HG03460 (cell line): ENCODE measurements around the gene DYNC1LI2.
"Not testable (repeated sequence)": the region's sequence is repeated elsewhere in the genome, so short reads cannot be mapped to it uniquely, and the experiment has no call there.

Experiments
- ATAC-seq: cut with Tn5 transposase; IDR thresholded peaks from one replicate; pipeline ENCODE4 v1.9.1; 2021; ENCODE audit not compliant: unreplicated experiment

Gene DYNC1LI2

DNA sequence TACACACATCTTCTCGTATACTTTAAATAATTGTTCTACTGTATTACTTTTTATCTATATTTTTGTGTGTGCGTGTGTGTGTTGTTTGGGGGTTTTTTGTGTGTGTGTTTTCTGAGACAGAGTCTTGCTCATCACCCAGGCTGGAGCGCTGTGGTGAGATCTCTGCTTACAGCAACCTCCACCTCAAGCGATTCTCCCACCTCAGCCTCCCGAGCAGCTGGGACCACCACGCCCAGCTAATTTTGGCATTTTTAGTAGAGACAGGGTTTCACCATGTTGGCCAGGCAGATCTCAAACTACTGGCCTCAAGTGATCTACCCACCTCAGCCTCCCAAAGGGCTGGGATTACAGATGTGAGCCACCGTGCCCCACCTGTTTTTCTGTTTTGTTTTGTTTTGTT lies 53.4 kb downstream of the DYNC1LI2 start:
- ATAC-seq, result no peak

DNA sequence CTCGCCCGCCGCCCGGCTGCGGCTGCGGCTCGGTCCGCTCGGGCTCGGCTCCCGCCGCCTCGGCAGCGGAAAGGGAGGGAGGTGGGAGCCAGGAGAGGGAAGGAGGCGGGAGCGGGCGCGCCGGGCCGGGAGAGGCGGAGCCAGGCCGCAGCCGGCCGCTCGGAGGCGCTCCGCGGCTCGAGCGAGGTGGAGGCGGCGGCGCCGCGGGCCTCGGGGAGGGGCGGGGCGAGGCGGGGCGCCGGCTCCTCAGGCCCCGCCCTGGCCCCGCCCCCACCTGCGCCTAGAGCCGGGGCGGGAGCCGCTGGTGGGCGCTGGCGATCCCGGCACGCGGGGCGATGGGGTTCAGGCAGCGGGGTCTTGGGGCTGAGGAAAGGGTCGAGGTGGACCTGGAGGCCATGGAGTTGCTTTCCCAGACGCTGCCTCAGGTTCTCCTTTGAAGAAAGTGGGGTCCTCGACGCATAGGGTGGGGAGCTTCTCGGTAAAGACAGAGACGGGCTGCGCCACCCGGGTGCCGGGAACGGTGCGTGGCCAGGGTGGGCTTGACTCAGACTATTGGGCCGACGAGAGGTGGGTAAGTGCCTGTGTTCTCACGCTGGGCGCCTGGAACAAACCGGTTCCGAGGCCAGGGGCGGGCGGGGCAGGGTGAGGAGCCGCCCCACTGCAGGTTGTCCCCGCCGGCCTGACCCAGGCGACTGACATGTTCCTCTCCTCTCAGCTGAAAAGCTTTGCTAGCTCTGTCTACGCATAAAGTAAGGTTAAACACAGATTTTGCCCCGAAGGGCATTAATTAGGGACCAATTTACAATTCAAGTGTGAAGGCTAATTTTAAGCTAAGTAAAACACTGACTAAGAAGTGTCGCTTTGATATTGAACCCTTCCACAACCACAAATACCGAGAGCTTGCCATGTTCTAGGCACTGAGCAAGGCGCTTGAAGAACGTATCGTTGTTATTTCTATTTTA lies 54.5 kb downstream of the DYNC1LI2 start, which contains the start of gene CMTM4:
Gene CMTM4, minus strand, starts transcription at position 75 of the 962 bp plus-strand sequence. CDS start 218 bp downstream, outside the sequence.
- peak; percentile 92 for ATAC-seq

GRCh38 chr16:66695935-66696668 lies 55.3 kb downstream of the DYNC1LI2 start:
- peak; percentile 45 for ATAC-seq

DNA sequence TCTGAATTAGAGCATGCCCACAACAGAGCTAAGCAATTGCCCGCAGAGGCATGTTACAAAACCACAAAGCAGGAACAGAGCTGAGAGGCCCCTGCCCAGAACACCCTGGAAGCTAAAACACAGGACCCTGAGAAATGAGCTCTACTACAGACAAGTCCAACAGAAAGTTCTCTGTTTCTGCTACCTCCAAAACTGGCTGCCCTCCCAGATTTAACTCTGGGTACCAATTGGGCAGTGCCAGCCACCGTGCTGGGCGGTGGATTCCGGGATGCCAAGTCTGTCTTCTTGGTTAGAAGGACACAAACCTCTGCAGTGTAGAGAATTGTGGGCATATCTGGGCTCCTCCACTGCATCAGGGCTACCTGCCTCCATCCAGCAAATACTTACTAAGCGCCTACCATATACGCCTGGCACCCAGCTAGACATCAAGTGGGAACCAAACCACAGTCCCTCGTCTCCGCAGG lies 55.9 kb downstream of the DYNC1LI2 start:
- no peak for ATAC-seq

GRCh38 chr16:66693149-66693548 lies 58.3 kb downstream of the DYNC1LI2 start:
- no peak for ATAC-seq

DNA sequence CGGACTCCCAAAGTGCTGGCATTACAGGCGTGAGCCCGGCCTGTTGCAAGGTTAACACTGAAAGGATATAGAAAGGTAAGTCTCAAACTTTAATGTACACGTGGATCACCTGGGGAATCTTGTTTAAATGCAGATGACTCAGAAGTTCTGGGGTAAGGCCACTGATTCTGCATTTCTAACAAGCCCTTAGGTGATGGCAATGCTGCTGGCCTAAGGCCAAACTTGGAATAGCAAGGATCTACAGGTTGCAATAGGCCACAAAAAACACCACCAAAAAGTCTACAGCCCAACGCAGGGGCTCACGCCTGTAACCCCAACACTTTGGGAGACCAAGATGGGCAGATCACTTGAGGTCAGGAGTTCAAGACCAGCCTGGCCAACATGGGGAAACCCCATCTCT lies 59.1 kb downstream of the DYNC1LI2 start:
- no peak for ATAC-seq

DNA sequence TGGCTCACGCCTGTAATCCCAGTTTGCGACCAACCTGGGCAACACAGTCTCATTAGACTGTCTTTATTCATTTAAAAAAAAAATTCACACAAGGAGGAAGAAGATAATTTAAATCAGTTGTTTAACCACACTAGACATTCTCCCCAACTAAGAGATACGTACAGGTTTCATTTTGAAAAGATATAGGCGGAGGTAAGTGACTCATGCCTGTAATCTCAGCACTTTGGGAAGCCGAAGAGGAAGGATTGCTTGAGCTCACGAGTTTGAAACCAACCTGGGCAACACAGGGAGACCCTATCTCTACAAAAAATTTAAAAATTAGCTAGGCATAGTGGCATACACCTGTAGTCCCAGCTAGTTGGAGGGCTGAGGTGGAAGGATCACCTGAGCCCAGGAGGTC lies 60.2 kb downstream of the DYNC1LI2 start:
- no peak for ATAC-seq

- no peak for ATAC-seq
Observed at GRCh38 chr16:66690106-66690847, 61.1 kb downstream of the DYNC1LI2 start.

DNA sequence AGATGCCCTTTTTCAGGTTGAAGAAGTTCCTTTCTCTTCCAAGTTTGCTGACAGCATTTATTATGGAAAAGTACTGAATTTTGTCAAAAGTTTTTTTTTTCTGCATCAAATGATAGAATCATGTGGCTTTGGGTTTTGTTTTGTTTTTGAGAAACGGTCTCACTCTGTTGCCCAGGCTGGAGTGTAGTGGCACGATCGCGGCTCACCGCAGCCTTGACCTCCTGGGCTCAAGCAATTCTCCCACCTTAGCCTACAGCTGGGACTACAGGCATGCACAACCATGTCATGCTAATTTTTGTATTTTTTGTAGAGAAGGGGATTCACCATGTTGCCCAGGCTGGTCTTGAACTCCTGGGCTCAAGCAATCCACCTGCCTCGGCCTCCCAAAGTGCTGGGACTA lies 62.1 kb downstream of the DYNC1LI2 start:
- ATAC-seq, result no peak

DNA sequence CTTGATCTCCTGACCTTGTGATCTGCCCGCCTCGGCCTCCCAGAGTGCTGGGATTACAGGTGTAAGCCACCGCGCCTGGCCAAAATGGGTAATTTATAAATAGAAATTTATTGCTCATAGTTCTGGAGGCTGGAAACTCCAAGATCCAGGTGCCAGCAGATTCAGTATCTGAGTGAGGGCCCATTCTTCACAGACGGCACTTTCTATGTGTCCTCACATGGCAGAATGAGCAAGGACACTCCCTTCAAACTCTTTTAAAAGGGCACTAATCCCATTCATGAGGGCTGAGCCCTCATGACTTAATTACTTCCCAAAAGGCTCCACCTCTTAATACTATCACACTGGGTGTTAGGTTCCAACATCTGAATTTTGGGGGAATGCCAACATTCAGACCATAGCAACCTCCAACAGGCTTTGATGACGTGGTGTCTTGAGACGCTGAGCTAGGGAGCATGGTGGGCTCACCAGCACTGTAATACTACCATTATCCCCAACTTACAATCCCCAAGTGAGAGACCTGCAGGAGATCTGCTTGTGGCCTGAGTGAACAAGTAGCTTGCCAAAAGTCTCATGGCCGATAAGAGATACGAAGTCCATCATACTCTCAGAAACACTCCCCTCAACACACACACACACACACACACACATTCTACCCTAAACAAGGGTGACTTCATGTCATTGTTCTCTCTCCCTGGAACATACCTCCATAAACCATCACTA lies 63.3 kb downstream of the DYNC1LI2 start:
- ATAC-seq, result no peak

GRCh38 chr16:66685501-66686115 lies 65.8 kb downstream of the DYNC1LI2 start:
- ATAC-seq, result not testable (repeated sequence)

- no peak for ATAC-seq
Observed at GRCh38 chr16:66682271-66682670, 69.1 kb downstream of the DYNC1LI2 start.

DNA sequence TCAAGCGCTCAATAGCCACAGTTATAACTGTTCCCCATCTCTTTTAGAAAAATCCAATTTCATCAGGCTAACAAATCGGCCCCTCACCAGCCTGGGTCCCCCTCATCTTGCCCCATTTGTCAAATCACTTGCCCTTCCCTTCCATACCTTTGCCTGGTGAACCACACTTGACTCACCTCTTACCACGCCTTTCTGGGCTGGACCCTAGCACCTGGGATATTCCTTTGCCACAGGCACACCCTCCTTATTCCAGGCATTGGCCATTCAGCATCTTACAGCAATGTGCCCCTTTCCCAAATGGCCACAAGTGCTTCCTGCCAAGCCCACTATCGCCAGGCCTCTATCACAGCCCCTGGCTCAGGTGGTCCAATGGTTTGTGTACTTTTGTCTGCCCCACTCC lies 69.7 kb downstream of the DYNC1LI2 start:
- ATAC-seq, result no peak

DNA sequence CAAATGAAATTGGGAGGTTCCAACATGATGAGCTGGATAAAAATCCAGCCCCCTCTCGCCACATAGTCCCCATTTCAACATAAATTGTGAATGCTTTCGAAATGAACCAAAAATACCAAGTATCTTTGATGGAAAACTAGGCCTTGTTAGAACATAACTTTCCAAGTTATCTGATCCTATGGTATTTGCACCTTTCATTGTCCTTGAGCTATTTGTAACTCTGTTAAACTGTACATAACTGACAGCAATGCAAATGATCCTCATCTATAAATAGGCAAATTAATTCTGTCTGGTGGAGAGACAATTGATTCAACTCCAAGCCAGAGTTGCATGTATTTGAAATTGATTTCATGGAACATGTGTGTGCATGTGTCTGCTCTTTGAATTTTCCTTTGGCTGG lies 73.1 kb downstream of the DYNC1LI2 start:
- ATAC-seq, result no peak

GRCh38 chr16:66677836-66678235 lies 73.6 kb downstream of the DYNC1LI2 start:
- no peak for ATAC-seq

DNA sequence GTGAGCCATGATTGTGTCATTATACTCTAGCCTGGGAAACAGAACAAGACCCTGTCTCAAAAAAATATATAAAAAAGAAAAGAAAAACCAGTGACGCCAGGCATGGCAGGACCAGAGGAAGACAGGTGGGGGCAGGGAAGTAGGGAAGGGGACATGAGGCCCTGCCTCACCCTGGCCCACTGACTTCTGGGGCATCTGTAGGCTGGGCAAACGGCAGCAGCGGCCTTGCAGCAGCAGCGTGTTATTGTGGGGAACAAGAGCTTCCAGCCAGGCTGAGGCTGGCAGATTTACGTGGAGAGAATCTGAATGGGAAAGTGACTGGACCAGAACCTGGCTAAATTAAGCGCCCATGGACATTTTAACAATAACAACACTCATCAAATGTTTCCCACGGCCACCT lies 74.2 kb downstream of the DYNC1LI2 start:
- no peak for ATAC-seq

- no peak for ATAC-seq
Observed at GRCh38 chr16:66676599-66676998, 74.8 kb downstream of the DYNC1LI2 start.

DNA sequence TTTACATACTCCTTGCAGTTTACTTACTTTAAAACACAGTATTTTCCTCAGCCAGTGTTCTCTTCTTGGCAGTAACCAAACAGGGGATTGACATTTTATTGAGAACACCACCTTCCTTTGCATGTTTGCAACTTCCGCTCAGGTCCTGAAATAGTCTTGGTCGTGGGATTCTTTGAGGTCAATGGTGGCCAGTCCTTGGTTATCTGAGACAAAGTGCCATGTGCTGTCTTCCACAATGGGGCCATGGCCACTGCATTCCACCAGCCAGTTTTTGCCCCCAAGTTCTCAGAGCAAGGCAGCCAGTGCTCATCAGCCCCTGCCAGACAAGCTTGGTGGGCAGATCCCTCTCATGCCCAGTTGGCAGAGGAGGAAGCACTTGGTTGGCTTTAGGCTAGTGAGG lies 77.7 kb downstream of the DYNC1LI2 start:
- no peak for ATAC-seq
